ENCODE results near the gene QRFP. TPM values are rescaled to one million over a fixed set of nuclear protein-coding genes. Genes with fewer than 3 reads are reported as not detected.

The QRFP gene
- total and polyA plus RNA-seq, 2 of the 8 experiments (the other 6 are each of a cell fraction or from before 2014, with no cell fraction given): not detected

- POLR2A ChIA-PET (ENCODE audit: partially characterized antibody): interaction anchor here (1.0 to 1.9 kb wide), 2 partner anchors 8 to 10 kb away, joined by 4 to 9 read pairs; no protein-coding TSS in a partner anchor
These were observed 24.8 kb upstream of the QRFP start for GRCh38 chr9:130921300-130921988.

More at GRCh38 chr9:130921300-130921988, 24.8 kb upstream of the QRFP start:
- 90% methylated on average over 28 of the region's 29 CpGs; no CpG with 5 or more reads in 1 of the 2 experiments for WGBS, 2 experiments (ENCODE audit: extremely low coverage in 1 of 2, insufficient coverage in 1 of 2, insufficient read length in 1 of 2, insufficient replicate concordance in 2 of 2, low coverage in 1 of 2, low lambda C conversion rate in 2 of 2, missing lambda C conversion rate in 1 of 2)
- Histone ChIP-seq H3K4me3 (ENCODE audit: extremely low read depth in 1 of 4, insufficient read depth in 2 of 4, low read depth in 3 of 4, low read length in 4 of 4) (no peak overlapping the region), H3K23ac (ENCODE audit: insufficient read length) (no peak overlapping the region), H2BK120ac (replicated peaks; ENCODE audit: low read depth, low read length) (no peak overlapping the region), H3K56ac (replicated peaks; ENCODE audit: insufficient read length, low read depth, low read length) (no peak overlapping the region), H2BK12ac (ENCODE audit: low read depth, low read length) (no peak overlapping the region), H3K4ac (replicated peaks; ENCODE audit: insufficient read length, low read depth, low read length) (no peak overlapping the region), H4K91ac (replicated peaks; ENCODE audit: insufficient read length, low read length) (no peak overlapping the region), H3K27me3 (replicated peaks in 1 of 4; ENCODE audit: control insufficient read depth in 3 of 4, extremely low read depth in 1 of 4, insufficient read depth in 3 of 4, low read length in 3 of 4) (no peaks in the 10 kb centered on the region; a peak in 1 of 7 replicates), H3K18ac (ENCODE audit: extremely low read depth, low read length) (no peak overlapping the region; the same call in 1 of the 2 replicates), H3K79me1 (ENCODE audit: low read depth, low read length) (no peaks in the 10 kb centered on the region), H2BK5ac (ENCODE audit: low read depth, low read length) (no peak overlapping the region), H3K36me3 (ENCODE audit: control insufficient read depth in 2 of 4, insufficient read depth in 4 of 4, low read length in 3 of 4) (no peaks in the 10 kb centered on the region), H3K4me1 (replicated peaks in 1 of 4; ENCODE audit: control insufficient read depth in 3 of 4, insufficient read depth in 4 of 4, low read length in 3 of 4) (peaks cover 0 to 14% (median 2%) of the 10 kb centered on the region in 4 experiments; a peak in 5 of 7 replicates), H3K9me3 (ENCODE audit: insufficient read depth in 2 of 2, low read depth in 1 of 2, low read length in 1 of 2) (no peaks in the 10 kb centered on the region), H4K8ac (ENCODE audit: extremely low read depth, insufficient read depth, low read length) (no peak overlapping the region; the same call in 1 of the 2 replicates), H3K14ac (ENCODE audit: insufficient read length) (no peak overlapping the region), H2BK15ac (ENCODE audit: low read length) (no peak overlapping the region), H4K20me1 (replicated peaks in 1 of 2; ENCODE audit: control insufficient read depth in 1 of 2, insufficient read depth in 2 of 2, low read length in 2 of 2) (no peaks in the 10 kb centered on the region), H3K4me2 (ENCODE audit: insufficient read depth in 1 of 2, low read depth in 2 of 2, low read length in 2 of 2) (no peak overlapping the region), H3K27ac (ENCODE audit: low read depth, low read length) (no peak overlapping the region), H3K79me2 (ENCODE audit: control insufficient read depth in 1 of 2, insufficient read depth in 2 of 2, low read length in 2 of 2) (no peaks in the 10 kb centered on the region), H2AFZ (ENCODE audit: low read length) (no peak overlapping the region), H4K5ac (ENCODE audit: insufficient read length, low read depth, low read length) (no peak overlapping the region), H2AK5ac (ENCODE audit: low read depth, low read length) (no peak overlapping the region), H3K9ac (replicated peaks in 1 of 4; ENCODE audit: extremely low read depth in 1 of 4, low read depth in 3 of 4, low read length in 3 of 4) (no peak overlapping the region), H3K23me2 (ENCODE audit: low read depth, low read length) (no peaks in the 10 kb centered on the region), H2BK20ac (ENCODE audit: low read length) (no peak overlapping the region)
- CTCF ChIA-PET (ENCODE audit: partially characterized antibody): interaction anchor here (0.6 to 3.9 kb wide), 6 partner anchors 9 to 718 kb away, joined by 3 to 16 read pairs (median 3); no protein-coding TSS in a partner anchor
- no peak for TF ChIP-seq TBP (IDR thresholded peaks at IDR 0.05; ENCODE audit: low read depth, low read length)
- no peak for TF ChIP-seq KDM1A (IDR thresholded peaks at IDR 0.05; ENCODE audit: borderline replicate concordance, low read length)
- no peak for TF ChIP-seq SIX5 (IDR thresholded peaks at IDR 0.05; ENCODE audit: low read depth, low read length)
- no peak for TF ChIP-seq JUND (IDR thresholded peaks at IDR 0.05; ENCODE audit: low read length)
- no peak for TF ChIP-seq SUZ12 (IDR thresholded peaks at IDR 0.05; ENCODE audit: low read length)
- no peak for TF ChIP-seq ASH2L (IDR thresholded peaks at IDR 0.05; ENCODE audit: low read length)
- TF ChIP-seq MAX (IDR thresholded peaks at IDR 0.05): no peak
- TF ChIP-seq CHD2 (IDR thresholded peaks at IDR 0.05; ENCODE audit: low read length): no peak
- no peak for TF ChIP-seq JUN (IDR thresholded peaks at IDR 0.05; ENCODE audit: low read depth, low read length)
- no peak for TF ChIP-seq BCL11A (IDR thresholded peaks at IDR 0.05; ENCODE audit: low read depth in 2 of 2, low read length in 2 of 2)
- no peak for TF ChIP-seq RXRA (IDR thresholded peaks at IDR 0.05; ENCODE audit: insufficient read depth, low read depth, low read length)
- DNase-seq (ENCODE audit: low read depth in 1 of 2, low spot score in 2 of 2) (no peak), FAIRE-seq (no peak)

All from H1 (cell line).